ENCODE results near the gene ZNF140. TPM values are rescaled to one million over a fixed set of nuclear protein-coding genes. Genes with fewer than 3 reads are reported as not detected.

ZNF140 gene
- total RNA-seq, 4 donors from 2014 or later = 20.7 to 38.1 (median 28.0) TPM

DNA sequence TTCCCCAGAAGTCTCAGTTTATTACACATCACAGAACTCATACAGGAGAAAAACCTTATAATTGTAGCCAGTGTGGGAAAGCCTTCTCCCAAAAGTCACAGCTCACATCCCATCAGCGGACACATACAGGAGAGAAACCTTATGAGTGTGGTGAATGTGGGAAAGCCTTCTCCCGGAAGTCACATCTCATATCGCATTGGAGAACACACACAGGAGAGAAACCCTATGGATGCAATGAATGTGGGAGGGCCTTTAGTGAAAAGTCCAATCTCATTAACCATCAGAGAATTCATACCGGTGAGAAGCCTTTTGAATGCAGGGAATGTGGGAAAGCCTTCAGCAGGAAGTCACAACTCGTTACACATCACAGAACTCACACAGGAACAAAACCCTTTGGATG lies 23.3 kb upstream of the ZNF140 start:
- TF ChIP-seq, protein P1, sequence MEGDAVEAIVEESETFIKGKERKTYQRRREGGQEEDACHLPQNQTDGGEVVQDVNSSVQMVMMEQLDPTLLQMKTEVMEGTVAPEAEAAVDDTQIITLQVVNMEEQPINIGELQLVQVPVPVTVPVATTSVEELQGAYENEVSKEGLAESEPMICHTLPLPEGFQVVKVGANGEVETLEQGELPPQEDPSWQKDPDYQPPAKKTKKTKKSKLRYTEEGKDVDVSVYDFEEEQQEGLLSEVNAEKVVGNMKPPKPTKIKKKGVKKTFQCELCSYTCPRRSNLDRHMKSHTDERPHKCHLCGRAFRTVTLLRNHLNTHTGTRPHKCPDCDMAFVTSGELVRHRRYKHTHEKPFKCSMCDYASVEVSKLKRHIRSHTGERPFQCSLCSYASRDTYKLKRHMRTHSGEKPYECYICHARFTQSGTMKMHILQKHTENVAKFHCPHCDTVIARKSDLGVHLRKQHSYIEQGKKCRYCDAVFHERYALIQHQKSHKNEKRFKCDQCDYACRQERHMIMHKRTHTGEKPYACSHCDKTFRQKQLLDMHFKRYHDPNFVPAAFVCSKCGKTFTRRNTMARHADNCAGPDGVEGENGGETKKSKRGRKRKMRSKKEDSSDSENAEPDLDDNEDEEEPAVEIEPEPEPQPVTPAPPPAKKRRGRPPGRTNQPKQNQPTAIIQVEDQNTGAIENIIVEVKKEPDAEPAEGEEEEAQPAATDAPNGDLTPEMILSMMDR (IDR thresholded peaks at IDR 0.05) = no peak
- no peak for TF ChIP-seq POLR2A (IDR thresholded peaks at IDR 0.05)
- Histone ChIP-seq H3K4me3 (replicated peaks in 1 of 3) (no peak overlapping the region), H3K36me3 (peaks cover 47 to 51% of the 10 kb centered on the region in 2 donors), H3K4me1 (no peaks in the 10 kb centered on the region), H3K27ac (no peak overlapping the region), H3K9me3 (peaks cover 38% of the 10 kb centered on the region), H3K27me3 (no peaks in the 10 kb centered on the region)
- intact Hi-C loops (cut with DNase I) = no loop called here
- WGBS, 2 donors = 99 to 100% methylated on average over 5 of the region's 5 CpGs
- no peak for DNase-seq

DNA sequence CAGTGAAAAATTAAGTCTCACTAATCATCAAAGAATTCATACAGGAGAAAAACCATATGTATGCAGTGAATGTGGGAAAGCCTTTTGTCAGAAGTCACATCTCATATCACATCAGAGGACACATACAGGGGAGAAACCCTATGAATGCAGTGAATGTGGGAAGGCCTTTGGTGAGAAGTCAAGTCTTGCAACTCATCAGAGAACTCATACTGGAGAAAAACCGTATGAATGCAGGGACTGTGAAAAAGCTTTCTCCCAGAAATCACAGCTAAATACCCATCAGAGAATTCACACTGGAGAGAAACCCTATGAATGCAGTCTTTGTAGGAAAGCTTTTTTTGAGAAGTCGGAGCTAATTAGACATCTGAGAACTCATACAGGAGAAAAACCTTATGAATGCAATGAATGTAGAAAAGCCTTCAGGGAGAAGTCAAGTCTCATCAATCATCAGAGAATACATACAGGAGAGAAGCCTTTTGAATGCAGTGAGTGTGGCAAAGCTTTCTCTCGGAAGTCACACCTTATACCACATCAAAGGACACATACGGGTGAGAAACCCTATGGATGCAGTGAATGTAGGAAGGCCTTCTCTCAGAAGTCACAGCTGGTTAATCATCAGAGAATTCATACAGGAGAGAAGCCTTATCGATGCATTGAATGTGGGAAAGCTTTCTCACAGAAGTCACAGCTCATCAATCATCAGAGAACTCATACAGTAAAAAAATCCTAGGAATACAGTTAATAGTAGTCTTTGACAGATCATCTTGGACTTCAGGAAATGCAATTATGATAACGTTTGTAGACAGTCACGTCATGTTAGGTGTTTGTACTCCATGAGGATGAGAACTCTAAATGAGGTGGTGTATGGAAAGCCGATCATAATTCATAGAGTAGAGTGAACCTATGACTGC lies 22.3 kb upstream of the ZNF140 start:
- WGBS, 2 donors = 96 to 97% methylated on average over 8 of the region's 8 CpGs
- no peak overlapping the region for H3K27ac ChIP-seq
- peaks cover 37 to 41% of the 10 kb centered on the region in 2 donors for H3K36me3 ChIP-seq

DNA sequence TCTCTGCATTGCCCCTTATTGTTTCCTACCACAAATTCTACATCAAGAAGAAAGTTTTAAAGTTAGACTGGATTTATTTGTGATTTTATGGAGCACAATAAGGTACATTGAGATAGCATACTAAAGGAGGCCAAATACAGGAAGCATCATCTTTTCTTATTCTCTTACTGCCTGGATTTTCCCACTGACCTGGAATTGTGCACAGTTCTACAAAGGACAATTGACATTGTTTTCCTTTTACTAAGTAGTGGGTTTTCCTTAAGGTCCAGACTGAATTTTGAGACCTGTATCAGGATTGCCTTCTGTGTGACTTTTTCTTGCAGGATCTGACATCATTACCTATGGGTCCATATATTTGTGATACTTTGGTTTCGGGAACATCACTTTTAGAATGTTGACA lies 18.8 kb upstream of the ZNF140 start:
- WGBS, 2 donors = 93 to 97% methylated on average over 1 of the region's 1 CpG
- H3K4me1 ChIP-seq = no peaks in the 10 kb centered on the region
- intact Hi-C loops (cut with DNase I) = loop anchor here (5.0 kb wide), 1 partner anchor 135 kb away; no protein-coding TSS in a partner anchor
- TF ChIP-seq, protein P1 (IDR thresholded peaks at IDR 0.05) = no peak
- TF ChIP-seq POLR2A (IDR thresholded peaks at IDR 0.05) = no peak
- H3K27me3 ChIP-seq = no peaks in the 10 kb centered on the region
- peaks cover 25% of the 10 kb centered on the region for H3K9me3 ChIP-seq
- H3K36me3 ChIP-seq = peaks cover 13% of the 10 kb centered on the region in 2 donors
- H3K4me3 ChIP-seq (replicated peaks in 1 of 3) = no peak overlapping the region
- H3K27ac ChIP-seq = no peak overlapping the region
- DNase-seq = no peak

More for the DNA sequence above, 22.3 kb upstream of the ZNF140 start:
- TF ChIP-seq, protein P1 (IDR thresholded peaks at IDR 0.05) = no peak
- no peak for TF ChIP-seq POLR2A (IDR thresholded peaks at IDR 0.05)
- Histone ChIP-seq H3K9me3 (peaks cover 38% of the 10 kb centered on the region), H3K4me3 (replicated peaks in 1 of 3) (no peak overlapping the region), H3K4me1 (no peaks in the 10 kb centered on the region), H3K27me3 (no peaks in the 10 kb centered on the region)
- no peak for DNase-seq
- intact Hi-C loops (cut with DNase I) = no loop called here

DNA sequence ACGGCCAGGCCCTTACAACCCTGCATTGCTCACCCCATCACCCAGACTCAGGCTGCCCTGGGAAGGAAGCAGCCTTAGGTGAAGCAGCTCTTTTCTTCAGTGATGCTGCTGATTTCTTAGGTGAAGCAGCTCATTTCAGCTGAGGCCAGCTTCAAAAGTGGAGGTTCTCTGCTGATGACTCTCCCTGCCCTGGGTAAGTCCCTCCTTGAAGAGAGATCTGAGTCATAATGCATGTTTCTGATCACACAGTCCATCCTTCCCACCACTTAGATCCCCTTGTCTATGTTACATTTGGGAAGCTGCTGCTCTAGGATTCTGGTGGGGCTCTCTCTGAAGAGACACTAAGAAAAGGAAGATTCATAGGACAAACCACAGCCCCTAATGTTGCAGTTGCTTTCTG lies 17.2 kb upstream of the ZNF140 start:
- Histone ChIP-seq H3K9me3 (peaks cover 11% of the 10 kb centered on the region), H3K4me1 (no peaks in the 10 kb centered on the region), H3K27me3 (no peaks in the 10 kb centered on the region), H3K36me3 (no peaks in the 10 kb centered on the region), H3K27ac (no peak overlapping the region), H3K4me3 (replicated peaks in 1 of 3) (no peak overlapping the region)
- no peak for TF ChIP-seq POLR2A (IDR thresholded peaks at IDR 0.05)
- TF ChIP-seq, protein P1 (IDR thresholded peaks at IDR 0.05) = no peak
- no peak for DNase-seq
- intact Hi-C loops (cut with DNase I) = loop anchor here (5.0 kb wide), 1 partner anchor 136 kb away; no protein-coding TSS in a partner anchor
- WGBS, 2 donors = 97 to 100% methylated on average over 1 of the region's 1 CpG

DNA sequence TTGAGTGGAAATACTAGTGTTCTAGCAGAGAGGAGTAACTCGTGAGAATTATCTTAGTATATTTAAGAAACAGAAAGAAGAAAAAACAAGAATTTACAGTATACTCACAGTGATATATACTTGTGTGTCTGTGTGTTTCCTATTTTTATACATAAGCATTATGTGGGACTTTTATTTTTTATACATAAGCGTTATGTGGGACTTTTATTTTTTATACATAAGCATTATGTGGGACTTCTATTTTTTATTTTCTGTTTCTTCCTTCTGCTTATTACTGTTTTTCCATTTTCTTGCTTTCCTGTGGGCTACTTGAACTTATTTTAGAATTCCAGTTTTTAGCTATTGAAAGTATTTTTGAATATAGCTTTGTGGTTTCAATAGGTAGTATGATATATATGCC lies 6.9 kb upstream of the ZNF140 start:
- no peaks in the 10 kb centered on the region for H3K4me1 ChIP-seq
- WGBS, 2 donors = 84 to 85% methylated on average over 2 of the region's 2 CpGs
- H3K4me3 ChIP-seq (replicated peaks in 1 of 3) = no peak overlapping the region
- TF ChIP-seq, protein P1 (IDR thresholded peaks at IDR 0.05) = no peak
- TF ChIP-seq POLR2A (IDR thresholded peaks at IDR 0.05) = no peak
- no peak for DNase-seq
- no peaks in the 10 kb centered on the region for H3K9me3 ChIP-seq
- intact Hi-C loops (cut with DNase I) = no loop called here
- H3K36me3 ChIP-seq = no peaks in the 10 kb centered on the region
- H3K27ac ChIP-seq = no peak overlapping the region
- no peaks in the 10 kb centered on the region for H3K27me3 ChIP-seq

Measured in thyroid gland (tissue), 4 donors.